Lower lobe of right lung (tissue), 2 donors: ENCODE data around the gene GPR68. TPM values are rescaled to one million over a fixed set of nuclear protein-coding genes. Genes with fewer than 3 reads are reported as not detected.
"Not testable (repeated sequence)": the region's sequence is repeated elsewhere in the genome, so short reads cannot be mapped to it uniquely, and the experiment has no call there.

Experiments
- ATAC-seq, 2 donors: fragments of 200-7000 bp; cut with Tn5 transposase; one replicate each; pipeline ENCODE4 v1.9.1; 2020 to 2022; ENCODE audit warnings: mild to moderate bottlenecking in 2 of 2, moderate library complexity in 2 of 2
- DNase-seq: peaks from one replicate; pipeline ENCODE4 v3.0.0-alpha.2; 2020
- H3K27ac ChIP-seq: fragments of 200-600 bp; one replicate; pipeline ENCODE4 v1.8.0; 2022
- H3K27me3 ChIP-seq: fragments of 200-600 bp; one replicate; pipeline ENCODE4 v1.8.0; 2022; ENCODE audit warnings: low read depth
- H3K36me3 ChIP-seq: fragments of 200-600 bp; one replicate; pipeline ENCODE4 v1.8.0; 2022; ENCODE audit warnings: mild to moderate bottlenecking
- H3K4me1 ChIP-seq: fragments of 200-600 bp; one replicate; pipeline ENCODE4 v1.8.0; 2022
- H3K4me3 ChIP-seq: fragments of 200-600 bp; one replicate; pipeline ENCODE4 v1.8.0; 2022; ENCODE audit warnings: mild to moderate bottlenecking
- H3K9me3 ChIP-seq: fragments of 200-600 bp; one replicate; pipeline ENCODE4 v1.8.0; 2022
- CTCF ChIP-seq: fragments of 200-600 bp; IDR thresholded peaks from one replicate; pipeline ENCODE4 v1.8.0; 2022; ENCODE audit warnings: antibody characterized with exemption, mild to moderate bottlenecking
- intact Hi-C: fragments of 100-400 bp; cut with DNase I; formaldehyde crosslinking; loops from one replicate; pipeline ENCODE4 v1.11.0; 2022
- total RNA-seq: library from RNA; stranded (reverse); fragmentation: NEBNext Ultra II Directional; extraction: Animal tissue kit (Norgen Biotek cat#: 25700); gene quantifications from one replicate; pipeline ENCODE4 v1.2.1, GENCODE V29; 2021
- donor health status: DM: no; HTN: yes; CAD: no; lungs with severe emphysema.

The GPR68 gene
- total RNA-seq, 1 donor from 2014 or later, result 3.4 TPM

- Histone ChIP-seq H3K4me3 (no peak overlapping the region), H3K27me3 (no peaks in the 10 kb centered on the region), H3K9me3 (no peaks in the 10 kb centered on the region), H3K4me1 (no peaks in the 10 kb centered on the region), H3K36me3 (peaks cover 94% of the 10 kb centered on the region), H3K27ac (no peak overlapping the region)
- intact Hi-C loops, result no loop called here
- no peak for DNase-seq
- no peak for TF ChIP-seq CTCF
- ATAC-seq, result no peak
These were observed 57.2 kb downstream of the GPR68 start for GRCh38 chr14:91187271-91187670.

- TF ChIP-seq CTCF, result no peak
- no peaks in the 10 kb centered on the region for H3K27me3 ChIP-seq
- no peaks in the 10 kb centered on the region for H3K9me3 ChIP-seq
- intact Hi-C loops, result no loop called here
- no peak overlapping the region for H3K27ac ChIP-seq
- ATAC-seq (no peak), DNase-seq (no peak)
- H3K36me3 ChIP-seq, result peaks cover 94% of the 10 kb centered on the region
- H3K4me3 ChIP-seq, result no peak overlapping the region
- H3K4me1 ChIP-seq, result no peaks in the 10 kb centered on the region
These were observed 57.9 kb downstream of the GPR68 start for GRCh38 chr14:91186515-91187066.

- Histone ChIP-seq H3K27me3 (no peaks in the 10 kb centered on the region), H3K9me3 (no peaks in the 10 kb centered on the region), H3K4me1 (no peaks in the 10 kb centered on the region), H3K27ac (no peak overlapping the region), H3K4me3 (no peak overlapping the region), H3K36me3 (peaks cover 94% of the 10 kb centered on the region)
- intact Hi-C loops, result no loop called here
- ATAC-seq (no peak), DNase-seq (no peak)
- no peak for TF ChIP-seq CTCF
These were observed 58.8 kb downstream of the GPR68 start for GRCh38 chr14:91185721-91186120.

GRCh38 chr14:91184559-91184958 is 59.9 kb downstream of the GPR68 start:
- no peaks in the 10 kb centered on the region for H3K4me1 ChIP-seq
- no peak overlapping the region for H3K4me3 ChIP-seq
- TF ChIP-seq CTCF, result no peak
- H3K27ac ChIP-seq, result no peak overlapping the region
- intact Hi-C loops, result no loop called here
- H3K36me3 ChIP-seq, result peaks cover 87% of the 10 kb centered on the region
- no peaks in the 10 kb centered on the region for H3K9me3 ChIP-seq
- ATAC-seq, result no peak
- no peak for DNase-seq
- no peaks in the 10 kb centered on the region for H3K27me3 ChIP-seq

GRCh38 chr14:91182753-91183152 is 61.8 kb downstream of the GPR68 start:
- DNase-seq, H3K27me3 ChIP-seq, H3K9me3 ChIP-seq, intact Hi-C loops, H3K4me3 ChIP-seq, H3K4me1 ChIP-seq, ATAC-seq, H3K27ac ChIP-seq: not testable (repeated sequence)
- H3K36me3 ChIP-seq, result peaks cover 86% of the 10 kb centered on the region

Other genes with a start within 250 kb of the GPR68 start
- gene RPS6KA5, start 184.1 kb downstream of the GPR68 start, total RNA-seq, result 11.3 TPM
- gene DGLUCY, start 130.6 kb downstream of the GPR68 start, total RNA-seq, result 102 TPM
- 45.8 TPM for gene CCDC88C, start 173.1 kb upstream of the GPR68 start, total RNA-seq